Activated naive CD8-positive, alpha-beta T cell treated with anti-CD3 and anti-CD28 coated beads for 36 hours (primary cell): ENCODE data around the gene EIF1AD. TPM values are rescaled to one million over a fixed set of nuclear protein-coding genes. Genes with fewer than 3 reads are reported as not detected.
"Not testable (repeated sequence)": the region's sequence is repeated elsewhere in the genome, so short reads cannot be mapped to it uniquely, and the experiment has no call there.

ENCODE experiments used
- DNase-seq: peaks from one replicate; pipeline ENCODE4 v3.0.0; 2021
- H3K27ac Mint-ChIP-seq: one replicate; pipeline ENCODE4 v1.8.0; 2022; ENCODE audit warnings: mild to moderate bottlenecking, moderate library complexity, mixed read lengths
- H3K27me3 Mint-ChIP-seq: one replicate; pipeline ENCODE4 v1.8.0; 2022; ENCODE audit warnings: mild to moderate bottlenecking, mixed read lengths
- H3K36me3 Mint-ChIP-seq: one replicate; pipeline ENCODE4 v1.8.0; 2021; ENCODE audit warnings: mild to moderate bottlenecking, mixed read lengths
- H3K4me1 Mint-ChIP-seq: one replicate; pipeline ENCODE4 v1.8.0; 2021; ENCODE audit warnings: mixed read lengths
- H3K4me3 Mint-ChIP-seq: one replicate; pipeline ENCODE4 v1.8.0; 2022; ENCODE audit warnings: mild to moderate bottlenecking, moderate library complexity, mixed read lengths
- H3K9me3 Mint-ChIP-seq: one replicate; pipeline ENCODE4 v1.8.0; 2022; ENCODE audit warnings: mixed read lengths
- total RNA-seq, 2 experiments: library from RNA; stranded (reverse); gene quantifications; one replicate each; pipeline ENCODE4 v1.2.3, GENCODE V29; 2021

EIF1AD gene
- total RNA-seq, 2 experiments from 2014 or later: 56.8 to 63.7 TPM

- Mint-ChIP-seq H3K4me1 (no peaks in the 10 kb centered on the region), H3K9me3 (no peaks in the 10 kb centered on the region), H3K27ac (no peak overlapping the region), H3K27me3 (peaks cover 4% of the 10 kb centered on the region), H3K4me3 (no peak overlapping the region), H3K36me3 (no peaks in the 10 kb centered on the region)
- DNase-seq: no peak
These were observed 34.4 kb upstream of the EIF1AD start for GRCh38 chr11:66036334-66036710.

- no peaks in the 10 kb centered on the region for H3K36me3 Mint-ChIP-seq
- H3K9me3 Mint-ChIP-seq: no peaks in the 10 kb centered on the region
- no peak overlapping the region for H3K4me3 Mint-ChIP-seq
- peaks cover 4% of the 10 kb centered on the region for H3K27me3 Mint-ChIP-seq
- no peak overlapping the region for H3K27ac Mint-ChIP-seq
- no peaks in the 10 kb centered on the region for H3K4me1 Mint-ChIP-seq
- DNase-seq: no peak
These were observed 33.8 kb upstream of the EIF1AD start for GRCh38 chr11:66035653-66036333.

GRCh38 chr11:66032957-66033735 lies 31.2 kb upstream of the EIF1AD start:
- Mint-ChIP-seq H3K27me3 (peaks cover 4% of the 10 kb centered on the region), H3K4me1 (no peaks in the 10 kb centered on the region), H3K27ac (no peak overlapping the region), H3K36me3 (no peaks in the 10 kb centered on the region), H3K9me3 (no peaks in the 10 kb centered on the region), H3K4me3 (no peak overlapping the region)
- DNase-seq: no peak

GRCh38 chr11:66026017-66026529 lies 24.1 kb upstream of the EIF1AD start, which contains the start of gene CATSPER1:
TSS of gene CATSPER1 (minus strand) at chr11:66026479. CDS start at chr11:66026379, 100 bp downstream.
- no peaks in the 10 kb centered on the region for H3K36me3 Mint-ChIP-seq
- H3K27ac Mint-ChIP-seq: no peak within 1 kb of the TSS
- peaks cover 7% of the 10 kb centered on the region for H3K4me1 Mint-ChIP-seq
- no peaks in the 10 kb centered on the region for H3K9me3 Mint-ChIP-seq
- H3K27me3 Mint-ChIP-seq: peaks cover 10% of the 10 kb centered on the region
- no peak for DNase-seq
- no peak within 1 kb of the TSS for H3K4me3 Mint-ChIP-seq

- not testable (repeated sequence) for DNase-seq
These were observed 21.2 kb upstream of the EIF1AD start for GRCh38 chr11:66023186-66023440.

GRCh38 chr11:66022401-66023185 lies 20.6 kb upstream of the EIF1AD start:
- H3K27ac Mint-ChIP-seq: no peak overlapping the region
- H3K4me1 Mint-ChIP-seq: peaks cover 10% of the 10 kb centered on the region
- no peaks in the 10 kb centered on the region for H3K9me3 Mint-ChIP-seq
- peak overlapping the region; percentile 27 for H3K4me3 Mint-ChIP-seq
- DNase-seq: peak; percentile 82
- H3K36me3 Mint-ChIP-seq: no peaks in the 10 kb centered on the region
- peaks cover 10% of the 10 kb centered on the region for H3K27me3 Mint-ChIP-seq

More at GRCh38 chr11:66023186-66023440, 21.2 kb upstream of the EIF1AD start:
- H3K4me1 Mint-ChIP-seq, H3K9me3 Mint-ChIP-seq, H3K4me3 Mint-ChIP-seq, H3K36me3 Mint-ChIP-seq, H3K27ac Mint-ChIP-seq, H3K27me3 Mint-ChIP-seq: not testable (repeated sequence)

- DNase-seq: peak; percentile 30
- Mint-ChIP-seq H3K27me3 (peaks cover 10% of the 10 kb centered on the region), H3K4me3 (no peak overlapping the region), H3K9me3 (no peaks in the 10 kb centered on the region), H3K4me1 (peaks cover 13% of the 10 kb centered on the region), H3K27ac (no peak overlapping the region), H3K36me3 (no peaks in the 10 kb centered on the region)
These were observed 18.8 kb upstream of the EIF1AD start for GRCh38 chr11:66020618-66021357.

- H3K27ac Mint-ChIP-seq: no peak overlapping the region
- no peak overlapping the region for H3K4me3 Mint-ChIP-seq
- H3K4me1 Mint-ChIP-seq: peaks cover 13% of the 10 kb centered on the region
- no peak for DNase-seq
- H3K36me3 Mint-ChIP-seq: no peaks in the 10 kb centered on the region
- peaks cover 10% of the 10 kb centered on the region for H3K27me3 Mint-ChIP-seq
- no peaks in the 10 kb centered on the region for H3K9me3 Mint-ChIP-seq
These were observed 18.3 kb upstream of the EIF1AD start for GRCh38 chr11:66020212-66020611.

GRCh38 chr11:66017321-66017720 lies 15.4 kb upstream of the EIF1AD start:
- no peaks in the 10 kb centered on the region for H3K36me3 Mint-ChIP-seq
- no peak for DNase-seq
- H3K27ac Mint-ChIP-seq: no peak overlapping the region
- H3K4me3 Mint-ChIP-seq: no peak overlapping the region
- no peaks in the 10 kb centered on the region for H3K9me3 Mint-ChIP-seq
- peaks cover 10% of the 10 kb centered on the region for H3K4me1 Mint-ChIP-seq
- H3K27me3 Mint-ChIP-seq: peaks cover 18% of the 10 kb centered on the region

GRCh38 chr11:66016793-66017177 lies 14.8 kb upstream of the EIF1AD start:
- Mint-ChIP-seq H3K4me3 (no peak overlapping the region), H3K27me3 (peaks cover 22% of the 10 kb centered on the region), H3K36me3 (no peaks in the 10 kb centered on the region), H3K27ac (no peak overlapping the region), H3K9me3 (no peaks in the 10 kb centered on the region), H3K4me1 (peaks cover 10% of the 10 kb centered on the region)
- no peak for DNase-seq

- no peaks in the 10 kb centered on the region for H3K9me3 Mint-ChIP-seq
- no peak for DNase-seq
- H3K4me3 Mint-ChIP-seq: no peak overlapping the region
These were observed 14.2 kb upstream of the EIF1AD start for GRCh38 chr11:66015936-66016792.

GRCh38 chr11:66015454-66015881 lies 13.5 kb upstream of the EIF1AD start:
- DNase-seq: no peak
- peaks cover 5% of the 10 kb centered on the region for H3K4me1 Mint-ChIP-seq
- H3K27me3 Mint-ChIP-seq: peaks cover 22% of the 10 kb centered on the region
- H3K9me3 Mint-ChIP-seq: no peaks in the 10 kb centered on the region
- no peak overlapping the region for H3K4me3 Mint-ChIP-seq
- no peak overlapping the region for H3K27ac Mint-ChIP-seq
- no peaks in the 10 kb centered on the region for H3K36me3 Mint-ChIP-seq

More at GRCh38 chr11:66015936-66016792, 14.2 kb upstream of the EIF1AD start:
- Mint-ChIP-seq H3K4me1 (peaks cover 7% of the 10 kb centered on the region), H3K27ac (no peak overlapping the region), H3K36me3 (no peaks in the 10 kb centered on the region), H3K27me3 (peaks cover 22% of the 10 kb centered on the region)

- peaks cover 22% of the 10 kb centered on the region for H3K27me3 Mint-ChIP-seq
- H3K27ac Mint-ChIP-seq: no peak overlapping the region
- H3K4me3 Mint-ChIP-seq: no peak overlapping the region
- no peak for DNase-seq
- peaks cover 5% of the 10 kb centered on the region for H3K4me1 Mint-ChIP-seq
- no peaks in the 10 kb centered on the region for H3K36me3 Mint-ChIP-seq
- no peaks in the 10 kb centered on the region for H3K9me3 Mint-ChIP-seq
These were observed 13.0 kb upstream of the EIF1AD start for GRCh38 chr11:66014804-66015453.
